GM23338 (cell line): Measurements from ENCODE around the gene MEGF6. TPM values are rescaled to one million over a fixed set of nuclear protein-coding genes. Genes with fewer than 3 reads are reported as not detected.

Experiments used
- ATAC-seq: fragments of 200-7000 bp; cut with Tn5 transposase; 3 replicates; pipeline ENCODE4 v1.9.1; 2020
- DNase-seq: peaks from one replicate; pipeline ENCODE4 v3.0.0-alpha.2; 2015; ENCODE audit warnings: low spot score
- H2AFZ ChIP-seq: fragments of 200-600 bp; sonication (generic); 2 replicates; pipeline ENCODE4 v1.8.0; 2016; ENCODE audit warnings: antibody characterized with exemption, mild to moderate bottlenecking, moderate library complexity
- H3F3A ChIP-seq: fragments of 200-600 bp; sonication (generic); replicated peaks from 2 replicates; pipeline ENCODE4 v1.8.0; 2017; ENCODE audit warnings: antibody characterized with exemption, mixed run types, low read depth
- H3K27ac ChIP-seq: fragments of 200-600 bp; sonication (generic); 2 replicates; pipeline ENCODE4 v1.6.1; 2016; ENCODE audit warnings: low read depth
- H3K27me3 ChIP-seq: fragments of 200-600 bp; sonication (generic); 2 replicates; pipeline ENCODE4 v1.8.0; 2016; ENCODE audit warnings: mild to moderate bottlenecking, mixed run types, moderate library complexity; ENCODE audit not compliant: insufficient read depth
- H3K36me3 ChIP-seq: fragments of 200-600 bp; sonication (generic); 2 replicates; pipeline ENCODE4 v1.8.0; 2016; ENCODE audit warnings: mild to moderate bottlenecking; ENCODE audit not compliant: insufficient read depth
- H3K4me1 ChIP-seq: fragments of 200-600 bp; sonication (generic); 2 replicates; pipeline ENCODE4 v1.8.0; 2016; ENCODE audit warnings: mild to moderate bottlenecking, moderate library complexity; ENCODE audit not compliant: insufficient read depth
- H3K4me2 ChIP-seq: fragments of 200-600 bp; sonication (generic); 2 replicates; pipeline ENCODE4 v1.7.1; 2017; ENCODE audit warnings: mixed run types
- H3K4me3 ChIP-seq: fragments of 200-600 bp; sonication (generic); 2 replicates; pipeline ENCODE4 v1.6.1; 2016; ENCODE audit warnings: mixed run types
- H3K79me2 ChIP-seq: fragments of 200-600 bp; sonication (generic); replicated peaks from 2 replicates; pipeline ENCODE4 v1.8.0; 2017; ENCODE audit warnings: mild to moderate bottlenecking; ENCODE audit not compliant: insufficient read depth
- H3K9me2 ChIP-seq: fragments of 200-600 bp; sonication (generic); 2 replicates; pipeline ENCODE4 v1.8.0; 2017; ENCODE audit not compliant: insufficient read depth
- H4K20me1 ChIP-seq: fragments of 200-600 bp; sonication (generic); replicated peaks from 2 replicates; pipeline ENCODE4 v1.8.0; 2017; ENCODE audit warnings: mild to moderate bottlenecking; ENCODE audit not compliant: insufficient read depth
- H3K27ac Mint-ChIP-seq: 2 replicates; pipeline ENCODE4 v1.8.0; 2020; ENCODE audit warnings: inconsistent platforms, mild to moderate bottlenecking, moderate library complexity, mixed read lengths
- H3K27me3 Mint-ChIP-seq: 3 replicates; pipeline ENCODE4 v1.8.0; 2022; ENCODE audit warnings: low read depth, mild to moderate bottlenecking, moderate library complexity, mixed read lengths, inconsistent platforms; ENCODE audit not compliant: insufficient read depth, poor library complexity
- H3K36me3 Mint-ChIP-seq: 3 replicates; pipeline ENCODE4 v1.8.0; 2021; ENCODE audit warnings: low read depth, mild to moderate bottlenecking, inconsistent platforms, moderate library complexity, mixed read lengths
- H3K4me1 Mint-ChIP-seq: 3 replicates; pipeline ENCODE4 v1.8.0; 2020; ENCODE audit warnings: mild to moderate bottlenecking, inconsistent platforms, mixed read lengths
- H3K4me3 Mint-ChIP-seq: 3 replicates; pipeline ENCODE4 v1.8.0; 2021; ENCODE audit warnings: moderate library complexity, mild to moderate bottlenecking, inconsistent platforms, mixed read lengths
- H3K9me3 Mint-ChIP-seq: 3 replicates; pipeline ENCODE4 v1.8.0; 2020; ENCODE audit warnings: moderate library complexity, mild to moderate bottlenecking, inconsistent platforms, mixed read lengths
- NANOG ChIP-seq: IDR thresholded peaks from 2 replicates; pipeline ENCODE4 v1.6.1; 2016; ENCODE audit warnings: antibody characterized with exemption, borderline replicate concordance
- POLR2AphosphoS5 ChIP-seq: IDR thresholded peaks from 2 replicates; pipeline ENCODE4 v1.6.1; 2016; ENCODE audit warnings: antibody characterized with exemption, low read depth
- ZNF114 ChIP-seq: fragments of 250-450 bp; sonication (Bioruptor Pico); IDR thresholded peaks from 2 replicates; pipeline ENCODE4 v1.5.0; 2020; ENCODE audit warnings: mild to moderate bottlenecking, moderate library complexity
- polyA plus RNA-seq: library from polyadenylated mRNA; unstranded; fragments of >200 nt; fragmentation: Nextera tagmentation; extraction: Ambion mirVana; gene quantifications from 2 replicates; pipeline ENCODE4 v1.2.1, GENCODE V29; 2016
- total RNA-seq: library from RNA; depleted of rRNA; stranded (reverse); fragments of >200 nt; shearing (Covaris generic); gene quantifications from 2 replicates; pipeline ENCODE4 v1.2.3, GENCODE V29; 2014
- TF ChIP-seq, protein P1 (sequence below): fragments of 250-450 bp; sonication (Bioruptor Pico); IDR thresholded peaks from 2 replicates; pipeline ENCODE4 v1.5.0; 2020; ENCODE audit warnings: mild to moderate bottlenecking, moderate library complexity
- TF ChIP-seq, protein P2 (sequence below), 2 experiments: fragments of 200-600 bp in 1 of 2; sonication (generic) in 1 of 2; conservative IDR thresholded peaks; 2 replicates each; pipeline versions ENCODE4 v1.5.1 to v1.6.1; 2016 to 2017; ENCODE audit warnings: antibody characterized with exemption in 2 of 2, low read depth in 2 of 2, mild to moderate bottlenecking in 2 of 2, moderate library complexity in 1 of 2

Gene MEGF6
- total and polyA plus RNA-seq, 2 experiments from 2014 or later: 4.0 to 21.4 TPM

DNA sequence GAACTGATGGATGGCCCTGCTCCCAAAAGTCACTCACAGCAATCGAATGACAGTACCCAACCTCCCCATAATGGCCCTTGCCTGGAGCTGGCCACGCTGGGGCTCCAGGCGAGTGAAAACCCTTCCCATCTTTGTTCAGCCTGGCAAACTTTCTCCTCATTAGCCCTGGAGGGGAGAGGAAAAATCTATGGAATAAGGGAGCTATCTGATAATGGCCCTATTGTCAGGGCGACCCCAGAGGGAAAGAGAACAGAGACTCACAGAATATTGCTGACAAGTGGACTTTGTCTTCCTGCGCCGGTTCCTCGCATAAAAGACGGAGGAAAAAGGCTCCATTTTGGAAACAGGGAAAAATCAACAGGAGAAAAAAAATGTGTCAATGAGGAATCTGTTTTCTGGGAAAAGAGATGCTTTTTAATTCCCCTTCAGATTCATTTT is 169.9 kb downstream of the MEGF6 start (continued):
- TF ChIP-seq, protein P1, sequence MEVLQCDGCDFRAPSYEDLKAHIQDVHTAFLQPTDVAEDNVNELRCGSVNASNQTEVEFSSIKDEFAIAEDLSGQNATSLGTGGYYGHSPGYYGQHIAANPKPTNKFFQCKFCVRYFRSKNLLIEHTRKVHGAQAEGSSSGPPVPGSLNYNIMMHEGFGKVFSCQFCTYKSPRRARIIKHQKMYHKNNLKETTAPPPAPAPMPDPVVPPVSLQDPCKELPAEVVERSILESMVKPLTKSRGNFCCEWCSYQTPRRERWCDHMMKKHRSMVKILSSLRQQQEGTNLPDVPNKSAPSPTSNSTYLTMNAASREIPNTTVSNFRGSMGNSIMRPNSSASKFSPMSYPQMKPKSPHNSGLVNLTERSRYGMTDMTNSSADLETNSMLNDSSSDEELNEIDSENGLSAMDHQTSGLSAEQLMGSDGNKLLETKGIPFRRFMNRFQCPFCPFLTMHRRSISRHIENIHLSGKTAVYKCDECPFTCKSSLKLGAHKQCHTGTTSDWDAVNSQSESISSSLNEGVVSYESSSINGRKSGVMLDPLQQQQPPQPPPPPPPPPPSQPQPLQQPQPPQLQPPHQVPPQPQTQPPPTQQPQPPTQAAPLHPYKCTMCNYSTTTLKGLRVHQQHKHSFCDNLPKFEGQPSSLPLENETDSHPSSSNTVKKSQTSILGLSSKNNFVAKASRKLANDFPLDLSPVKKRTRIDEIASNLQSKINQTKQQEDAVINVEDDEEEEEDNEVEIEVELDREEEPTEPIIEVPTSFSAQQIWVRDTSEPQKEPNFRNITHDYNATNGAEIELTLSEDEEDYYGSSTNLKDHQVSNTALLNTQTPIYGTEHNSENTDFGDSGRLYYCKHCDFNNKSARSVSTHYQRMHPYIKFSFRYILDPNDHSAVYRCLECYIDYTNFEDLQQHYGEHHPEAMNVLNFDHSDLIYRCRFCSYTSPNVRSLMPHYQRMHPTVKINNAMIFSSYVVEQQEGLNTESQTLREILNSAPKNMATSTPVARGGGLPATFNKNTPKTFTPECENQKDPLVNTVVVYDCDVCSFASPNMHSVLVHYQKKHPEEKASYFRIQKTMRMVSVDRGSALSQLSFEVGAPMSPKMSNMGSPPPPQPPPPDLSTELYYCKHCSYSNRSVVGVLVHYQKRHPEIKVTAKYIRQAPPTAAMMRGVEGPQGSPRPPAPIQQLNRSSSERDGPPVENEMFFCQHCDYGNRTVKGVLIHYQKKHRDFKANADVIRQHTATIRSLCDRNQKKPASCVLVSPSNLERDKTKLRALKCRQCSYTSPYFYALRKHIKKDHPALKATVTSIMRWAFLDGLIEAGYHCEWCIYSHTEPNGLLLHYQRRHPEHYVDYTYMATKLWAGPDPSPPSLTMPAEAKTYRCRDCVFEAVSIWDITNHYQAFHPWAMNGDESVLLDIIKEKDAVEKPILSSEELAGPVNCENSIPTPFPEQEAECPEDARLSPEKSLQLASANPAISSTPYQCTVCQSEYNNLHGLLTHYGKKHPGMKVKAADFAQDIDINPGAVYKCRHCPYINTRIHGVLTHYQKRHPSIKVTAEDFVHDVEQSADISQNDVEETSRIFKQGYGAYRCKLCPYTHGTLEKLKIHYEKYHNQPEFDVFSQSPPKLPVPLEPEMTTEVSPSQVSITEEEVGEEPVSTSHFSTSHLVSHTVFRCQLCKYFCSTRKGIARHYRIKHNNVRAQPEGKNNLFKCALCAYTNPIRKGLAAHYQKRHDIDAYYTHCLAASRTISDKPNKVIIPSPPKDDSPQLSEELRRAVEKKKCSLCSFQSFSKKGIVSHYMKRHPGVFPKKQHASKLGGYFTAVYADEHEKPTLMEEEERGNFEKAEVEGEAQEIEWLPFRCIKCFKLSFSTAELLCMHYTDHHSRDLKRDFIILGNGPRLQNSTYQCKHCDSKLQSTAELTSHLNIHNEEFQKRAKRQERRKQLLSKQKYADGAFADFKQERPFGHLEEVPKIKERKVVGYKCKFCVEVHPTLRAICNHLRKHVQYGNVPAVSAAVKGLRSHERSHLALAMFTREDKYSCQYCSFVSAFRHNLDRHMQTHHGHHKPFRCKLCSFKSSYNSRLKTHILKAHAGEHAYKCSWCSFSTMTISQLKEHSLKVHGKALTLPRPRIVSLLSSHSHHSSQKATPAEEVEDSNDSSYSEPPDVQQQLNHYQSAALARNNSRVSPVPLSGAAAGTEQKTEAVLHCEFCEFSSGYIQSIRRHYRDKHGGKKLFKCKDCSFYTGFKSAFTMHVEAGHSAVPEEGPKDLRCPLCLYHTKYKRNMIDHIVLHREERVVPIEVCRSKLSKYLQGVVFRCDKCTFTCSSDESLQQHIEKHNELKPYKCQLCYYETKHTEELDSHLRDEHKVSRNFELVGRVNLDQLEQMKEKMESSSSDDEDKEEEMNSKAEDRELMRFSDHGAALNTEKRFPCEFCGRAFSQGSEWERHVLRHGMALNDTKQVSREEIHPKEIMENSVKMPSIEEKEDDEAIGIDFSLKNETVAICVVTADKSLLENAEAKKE: no peak
- TF ChIP-seq POLR2AphosphoS5: no peak

DNA sequence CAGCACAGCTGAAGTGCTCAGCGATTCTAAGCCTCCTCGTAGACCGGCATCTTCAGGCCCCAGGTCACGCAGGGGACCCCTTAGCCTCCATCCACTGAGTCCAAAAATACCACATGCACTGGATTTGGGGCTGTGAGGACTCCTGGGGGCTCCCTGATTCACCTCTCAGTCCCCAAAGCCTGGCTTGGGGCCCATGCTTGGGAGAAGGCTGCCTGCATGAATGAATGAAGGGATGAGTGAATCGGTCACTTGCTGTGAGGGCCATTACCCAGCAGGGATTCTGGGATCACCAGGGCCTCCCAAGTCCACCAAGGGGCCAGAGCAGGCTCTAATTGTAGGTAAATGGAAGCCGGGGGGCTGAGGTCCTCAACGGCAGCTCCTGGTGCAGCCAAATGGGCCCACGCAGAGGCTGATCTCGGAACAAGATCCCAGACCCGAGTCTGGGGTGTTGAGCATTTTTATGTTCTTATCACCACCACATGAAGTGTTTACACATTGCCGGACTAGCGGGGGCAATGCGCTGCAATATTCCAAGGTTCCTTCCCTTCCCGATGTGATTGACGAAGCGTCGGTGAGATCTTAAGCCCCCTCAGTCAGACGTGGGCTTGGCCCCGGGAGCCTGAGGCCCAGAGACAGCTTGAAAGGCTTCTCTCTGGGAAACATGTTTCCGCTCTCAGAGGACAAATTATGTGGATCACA is 170.4 kb downstream of the MEGF6 start:
- H3K36me3 Mint-ChIP-seq: no peaks in the 10 kb centered on the region
- TF ChIP-seq, protein P1: no peak
- no peak for TF ChIP-seq POLR2AphosphoS5
- no peak for TF ChIP-seq NANOG
- no peak for TF ChIP-seq ZNF114 (CRISPR knock-in tag)
- TF ChIP-seq, protein P2, sequence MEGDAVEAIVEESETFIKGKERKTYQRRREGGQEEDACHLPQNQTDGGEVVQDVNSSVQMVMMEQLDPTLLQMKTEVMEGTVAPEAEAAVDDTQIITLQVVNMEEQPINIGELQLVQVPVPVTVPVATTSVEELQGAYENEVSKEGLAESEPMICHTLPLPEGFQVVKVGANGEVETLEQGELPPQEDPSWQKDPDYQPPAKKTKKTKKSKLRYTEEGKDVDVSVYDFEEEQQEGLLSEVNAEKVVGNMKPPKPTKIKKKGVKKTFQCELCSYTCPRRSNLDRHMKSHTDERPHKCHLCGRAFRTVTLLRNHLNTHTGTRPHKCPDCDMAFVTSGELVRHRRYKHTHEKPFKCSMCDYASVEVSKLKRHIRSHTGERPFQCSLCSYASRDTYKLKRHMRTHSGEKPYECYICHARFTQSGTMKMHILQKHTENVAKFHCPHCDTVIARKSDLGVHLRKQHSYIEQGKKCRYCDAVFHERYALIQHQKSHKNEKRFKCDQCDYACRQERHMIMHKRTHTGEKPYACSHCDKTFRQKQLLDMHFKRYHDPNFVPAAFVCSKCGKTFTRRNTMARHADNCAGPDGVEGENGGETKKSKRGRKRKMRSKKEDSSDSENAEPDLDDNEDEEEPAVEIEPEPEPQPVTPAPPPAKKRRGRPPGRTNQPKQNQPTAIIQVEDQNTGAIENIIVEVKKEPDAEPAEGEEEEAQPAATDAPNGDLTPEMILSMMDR (conservative IDR thresholded peaks at IDR 0.05; ENCODE audit: low read depth in 2 of 2): no peak
- H3K4me3 Mint-ChIP-seq: no peak overlapping the region
- no peak overlapping the region for H2AFZ ChIP-seq
- H4K20me1 ChIP-seq: no peaks in the 10 kb centered on the region
- ATAC-seq: no peak
- no peak overlapping the region for H3K27ac ChIP-seq
- no peaks in the 10 kb centered on the region for H3K36me3 ChIP-seq
- no peaks in the 10 kb centered on the region for H3F3A ChIP-seq
- H3K4me1 ChIP-seq: no peaks in the 10 kb centered on the region
- no peak overlapping the region for H3K4me3 ChIP-seq
- no peaks in the 10 kb centered on the region for H3K9me2 ChIP-seq
- H3K4me2 ChIP-seq: no peak overlapping the region
- H3K4me1 Mint-ChIP-seq: peaks cover 10% of the 10 kb centered on the region
- H3K79me2 ChIP-seq: no peaks in the 10 kb centered on the region
- no peaks in the 10 kb centered on the region for H3K9me3 Mint-ChIP-seq
- H3K27ac Mint-ChIP-seq: no peak overlapping the region
- no peaks in the 10 kb centered on the region for H3K27me3 ChIP-seq
- no peak for DNase-seq
- peaks cover 10% of the 10 kb centered on the region for H3K27me3 Mint-ChIP-seq
